HG02840 (cell line): Measurements from ENCODE around the gene PARD6A.
A peak's percentile ranks its signal among the peaks of the same experiment; 100 is the strongest.

ENCODE experiments used
- ATAC-seq: cut with Tn5 transposase; IDR thresholded peaks from one replicate; pipeline ENCODE4 v1.9.1; 2021; ENCODE audit warnings: mild to moderate bottlenecking, moderate library complexity, moderate number of reproducible peaks; ENCODE audit not compliant: unreplicated experiment, low FRiP score

Gene PARD6A

GRCh38 chr16:67666032-67666551 is 5.3 kb downstream of the PARD6A start:
- no peak for ATAC-seq

GRCh38 chr16:67666559-67667452 is 6.0 kb downstream of the PARD6A start, which contains the start of the genes C16orf86 and ENKD1:
Gene C16orf86 (plus strand): TSS chr16:67666814. CDS start chr16:67666971, 157 bp downstream.
Gene ENKD1 (minus strand): TSS chr16:67666750. CDS start chr16:67666442, 308 bp downstream.
- peak; percentile 55 for ATAC-seq

GRCh38 chr16:67667453-67667816 is 6.7 kb downstream of the PARD6A start:
- no peak for ATAC-seq

- no peak for ATAC-seq
Measured at GRCh38 chr16:67667817-67668494, 7.2 kb downstream of the PARD6A start.

GRCh38 chr16:67668495-67669157 is 7.9 kb downstream of the PARD6A start:
- ATAC-seq, result no peak

GRCh38 chr16:67669499-67670101 is 8.8 kb downstream of the PARD6A start:
- no peak for ATAC-seq

- no peak for ATAC-seq
Measured at GRCh38 chr16:67672306-67672705, 11.5 kb downstream of the PARD6A start.

GRCh38 chr16:67672739-67673662 is 12.2 kb downstream of the PARD6A start:
- no peak for ATAC-seq

- ATAC-seq, result no peak
Measured at GRCh38 chr16:67673712-67674580, 13.2 kb downstream of the PARD6A start.

GRCh38 chr16:67674851-67675578 is 14.3 kb downstream of the PARD6A start:
- ATAC-seq, result no peak

GRCh38 chr16:67675579-67675935 is 14.8 kb downstream of the PARD6A start:
- ATAC-seq, result no peak

GRCh38 chr16:67675999-67676398 is 15.2 kb downstream of the PARD6A start:
- ATAC-seq, result no peak

- no peak for ATAC-seq
Measured at GRCh38 chr16:67676516-67676915, 15.8 kb downstream of the PARD6A start.

GRCh38 chr16:67676939-67677338 is 16.2 kb downstream of the PARD6A start:
- ATAC-seq, result no peak

- ATAC-seq, result no peak
Measured at GRCh38 chr16:67677712-67678111, 17.0 kb downstream of the PARD6A start.

GRCh38 chr16:67678354-67679023 is 17.7 kb downstream of the PARD6A start:
- no peak for ATAC-seq
